SH-SY5Y (cell line): ENCODE data around the gene FBN1.

Experiments
- GATA2 ChIP-seq: IDR thresholded peaks from 2 replicates; pipeline ENCODE4 v1.6.1; 2011; ENCODE audit warnings: mild to moderate bottlenecking, low read depth, low read length
- GATA3 ChIP-seq: IDR thresholded peaks from 2 replicates; pipeline ENCODE4 v1.6.1; 2011; ENCODE audit warnings: low read depth, mild to moderate bottlenecking, low read length, moderate library complexity

- TF ChIP-seq GATA2: no peak
- no peak for TF ChIP-seq GATA3
Measured at GRCh38 chr15:48595981-48596380, 49.5 kb downstream of the FBN1 start.
